Measurements from ENCODE around the gene SCGB2B2.
"Not testable (repeated sequence)": the region's sequence is repeated elsewhere in the genome, so short reads cannot be mapped to it uniquely, and the experiment has no call there.

The SCGB2B2 gene

DNA sequence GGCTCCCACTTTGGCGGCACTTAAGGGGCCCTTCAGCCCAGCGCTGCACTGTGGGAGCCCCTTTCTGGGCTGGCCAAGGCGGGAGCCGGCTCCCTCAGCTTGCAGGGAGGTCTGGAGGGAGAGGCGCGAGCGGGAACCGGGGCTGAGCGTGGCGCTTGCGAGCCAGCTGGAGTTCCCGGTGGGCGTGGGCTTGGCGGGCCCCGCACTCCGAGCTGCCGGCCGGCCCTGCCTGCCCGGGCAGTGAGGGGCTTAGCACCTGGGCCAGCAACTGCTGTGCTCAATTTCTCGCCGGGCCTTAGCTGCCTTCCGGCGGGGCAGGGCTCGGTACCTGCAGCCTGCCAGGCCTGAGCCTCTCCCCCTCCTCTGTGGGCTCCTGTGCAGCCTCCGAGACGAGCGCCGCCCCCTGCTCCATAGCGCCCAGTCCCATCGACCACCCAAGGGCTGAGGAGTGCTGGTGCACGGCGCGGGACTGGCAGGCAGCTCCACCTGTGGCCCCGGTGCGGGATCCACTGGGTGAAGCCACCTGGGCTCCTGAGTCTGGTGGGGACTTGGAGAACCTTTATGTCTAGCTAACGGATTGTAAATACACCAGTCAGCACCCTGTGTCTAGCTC lies 8.8 kb downstream of the SCGB2B2 start:
- DNase-seq = not testable (repeated sequence)

DNA sequence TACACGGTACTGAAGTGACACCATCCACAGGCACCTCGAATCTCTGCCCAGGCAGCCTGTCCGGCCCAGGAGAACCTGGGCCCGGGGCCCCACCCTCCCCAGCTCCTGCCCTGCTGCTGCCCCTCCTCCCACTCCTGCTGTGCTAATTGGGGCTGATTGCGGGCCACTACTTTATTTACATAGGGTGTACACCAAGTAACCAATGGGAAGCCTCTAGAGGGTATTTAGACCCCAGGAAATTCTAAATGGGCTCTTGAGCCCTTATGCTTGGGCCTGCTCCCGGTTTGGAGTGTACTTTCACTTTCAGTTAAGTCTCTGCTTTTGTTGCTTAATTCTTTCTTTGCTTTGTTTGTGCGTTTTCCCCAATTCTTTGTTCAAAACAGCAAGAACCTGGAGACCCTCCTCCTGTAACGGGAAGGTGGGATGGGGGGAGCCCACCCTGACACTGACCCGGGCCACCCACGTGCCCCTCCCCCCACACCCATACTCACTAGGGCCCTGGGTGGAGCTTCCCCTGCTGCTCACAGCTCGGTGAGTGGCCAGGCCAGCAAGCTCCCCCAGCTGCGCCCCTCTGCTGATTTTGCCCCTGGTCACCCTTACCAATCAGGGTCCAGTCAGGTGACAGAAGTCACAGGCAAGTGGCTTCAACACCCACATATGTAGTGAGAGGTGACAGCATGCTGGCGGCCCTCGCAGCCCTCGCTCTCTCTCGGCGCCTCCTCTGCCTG lies 9.4 kb downstream of the SCGB2B2 start:
- no peak for DNase-seq

DNA sequence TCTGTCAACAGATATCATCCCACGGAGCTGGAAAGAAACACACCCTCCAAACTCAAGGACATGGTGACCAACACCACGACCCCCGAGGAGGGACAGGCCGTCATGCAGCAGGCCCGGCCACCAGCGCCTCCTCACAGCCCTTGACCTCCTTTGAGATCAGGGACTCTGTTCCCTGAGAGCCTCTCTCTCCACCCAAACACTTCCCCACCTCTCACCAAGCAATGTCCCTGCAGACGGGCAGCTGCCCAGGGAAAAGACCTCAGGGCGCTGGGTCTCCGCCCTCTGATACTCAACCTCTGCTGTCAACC lies 10.0 kb downstream of the SCGB2B2 start:
- DNase-seq = no peak

DNA sequence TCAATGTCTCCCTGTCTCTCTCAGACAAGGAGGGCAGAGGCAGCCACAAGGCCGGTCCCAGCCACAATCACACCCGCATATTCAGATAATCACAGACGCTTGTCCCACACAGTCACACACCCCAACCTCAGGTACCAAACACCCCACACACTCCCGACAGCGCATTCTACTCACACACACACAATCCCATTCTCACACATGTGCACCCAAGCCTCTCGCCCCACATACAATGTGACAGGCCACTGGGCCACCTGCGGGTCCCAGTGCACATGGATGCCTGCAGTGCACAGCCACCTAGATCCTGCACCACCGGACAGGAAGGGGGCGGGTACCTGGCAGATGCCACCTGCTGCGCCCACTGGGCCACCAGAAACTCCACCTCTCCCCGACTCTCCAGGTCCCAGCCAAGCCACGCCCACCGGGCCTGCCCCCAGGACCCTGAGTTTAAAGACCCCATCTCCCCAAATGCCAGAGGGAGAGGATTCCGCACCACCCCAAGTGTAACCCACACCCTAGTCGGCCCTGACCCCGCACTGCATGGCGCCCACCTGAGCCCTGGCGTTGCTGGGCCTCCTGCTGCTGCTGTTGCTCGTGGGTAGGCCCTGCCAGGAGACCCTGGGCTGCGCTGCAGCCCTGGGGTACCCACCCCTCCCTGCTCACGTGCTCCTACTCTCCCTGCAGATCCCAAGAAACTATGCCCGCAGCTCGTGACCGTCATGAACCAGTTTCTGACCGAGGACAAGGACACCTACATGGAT lies 10.6 kb downstream of the SCGB2B2 start:
- DNase-seq = no peak

DNA sequence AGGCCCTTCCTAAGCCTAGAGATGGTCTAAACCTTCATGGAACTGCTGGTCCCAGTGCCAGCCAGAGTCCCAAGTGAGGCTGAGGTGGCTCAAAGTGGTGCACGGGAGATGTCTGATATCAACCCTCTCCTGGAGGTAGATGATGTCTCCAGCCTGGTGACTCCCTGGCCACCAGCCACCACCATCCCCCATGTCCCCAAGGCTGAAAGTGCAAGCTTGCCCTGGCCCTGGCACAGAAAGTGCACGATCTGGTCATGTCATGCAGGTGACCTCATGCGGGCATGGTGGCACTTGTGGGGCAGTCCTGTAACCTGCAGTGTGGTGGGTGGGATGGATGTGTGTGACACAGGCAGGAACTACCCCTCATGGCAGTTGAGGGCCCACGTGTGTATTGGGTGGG lies 11.7 kb downstream of the SCGB2B2 start:
- DNase-seq = not testable (repeated sequence)

DNA sequence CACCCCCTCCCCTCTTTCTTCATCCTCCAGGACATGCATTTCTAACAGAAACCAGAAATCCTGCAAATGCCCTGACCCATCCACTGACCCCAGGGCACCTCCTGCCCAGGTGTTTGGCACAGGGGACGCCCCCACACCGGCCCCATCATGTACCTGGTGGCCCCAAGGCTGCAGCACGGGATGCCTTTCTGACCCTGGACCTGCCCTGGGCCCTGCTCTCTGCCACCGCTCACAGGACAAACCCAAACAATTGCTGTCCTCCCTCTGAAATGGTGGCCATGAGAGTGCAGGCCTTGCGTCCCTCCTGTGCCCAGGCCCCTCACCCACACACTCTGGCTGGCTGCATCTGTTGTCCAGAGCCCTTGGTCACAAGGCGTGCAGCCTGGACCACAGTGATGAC lies 12.1 kb downstream of the SCGB2B2 start:
- DNase-seq = no peak

DNA sequence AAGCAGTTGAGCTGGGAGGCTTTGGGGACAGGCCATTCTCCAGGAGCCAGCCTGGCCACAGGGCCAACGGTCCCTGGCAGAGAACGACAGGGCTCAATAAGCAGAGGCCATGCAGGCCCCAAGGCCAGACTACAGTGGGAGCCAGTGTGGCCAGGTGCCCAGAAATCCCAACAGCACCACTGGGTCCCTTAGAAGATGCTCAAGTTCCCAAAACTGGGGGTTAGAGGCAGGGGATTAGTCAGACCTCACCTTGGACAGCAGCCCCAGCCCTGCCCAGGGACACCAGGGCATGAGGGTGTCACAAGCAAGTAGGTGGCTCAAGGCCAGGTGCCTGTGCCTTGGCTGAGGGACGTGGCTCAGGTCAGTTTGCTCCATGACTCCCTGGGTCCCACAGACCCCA lies 12.8 kb downstream of the SCGB2B2 start:
- DNase-seq = no peak

DNA sequence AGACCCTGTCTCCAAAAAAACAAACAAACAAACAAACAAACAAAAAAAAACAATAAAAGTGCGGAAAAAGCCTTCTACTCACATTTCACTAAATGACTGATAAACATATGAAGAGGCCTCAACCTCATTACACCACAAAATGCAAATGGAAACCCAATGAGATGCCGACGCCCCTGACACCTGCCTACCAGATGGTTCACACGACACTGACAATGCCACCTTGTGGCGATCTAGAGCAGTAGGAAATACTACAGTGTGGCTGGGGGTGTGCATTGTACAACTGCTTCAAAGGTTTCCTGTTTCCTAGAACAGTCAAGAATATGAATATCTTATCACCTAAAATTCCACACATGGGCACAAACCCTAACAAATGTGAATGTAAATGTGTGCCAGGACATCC lies 14.0 kb downstream of the SCGB2B2 start:
- DNase-seq = peak in 1 of 4 experiments; percentile 16

DNA sequence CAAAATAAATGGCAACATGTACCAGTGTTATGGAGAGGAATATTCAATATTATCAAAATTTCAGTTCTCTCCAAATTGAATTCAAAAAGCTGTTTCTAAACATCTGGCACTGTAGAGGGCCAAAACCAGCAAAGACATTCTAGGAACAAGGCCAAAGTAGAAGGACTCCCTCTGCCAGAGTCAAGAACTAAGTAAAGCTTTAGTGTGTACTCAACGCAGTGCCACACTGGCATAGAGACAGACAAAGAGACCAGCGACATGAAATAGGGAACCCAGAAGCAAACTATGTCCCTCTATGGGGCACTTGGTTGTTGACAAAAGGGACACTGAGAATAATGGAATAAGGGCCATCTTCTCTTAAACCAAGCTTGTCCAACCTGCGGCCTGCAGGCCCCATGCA lies 15.6 kb downstream of the SCGB2B2 start:
- DNase-seq = no peak

DNA sequence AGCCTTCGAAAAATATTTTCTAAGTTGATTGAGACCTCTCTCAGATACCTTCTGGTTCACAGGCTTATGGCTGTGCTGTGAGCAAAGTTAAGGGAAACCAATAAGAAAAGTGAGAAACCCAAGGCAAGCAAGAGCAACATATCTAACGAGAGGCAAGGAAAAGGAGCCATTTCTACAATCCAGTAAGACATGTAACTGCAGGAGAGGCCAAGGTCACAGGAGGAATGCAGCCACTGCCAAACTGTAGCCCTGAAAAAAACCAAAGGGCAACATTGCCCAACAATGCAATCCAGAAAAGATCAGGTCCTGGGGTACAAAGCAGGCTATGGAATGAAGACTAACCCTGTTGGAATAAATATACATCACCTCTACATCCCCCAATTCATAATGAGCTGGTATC lies 21.3 kb downstream of the SCGB2B2 start:
- no peak for DNase-seq

DNA sequence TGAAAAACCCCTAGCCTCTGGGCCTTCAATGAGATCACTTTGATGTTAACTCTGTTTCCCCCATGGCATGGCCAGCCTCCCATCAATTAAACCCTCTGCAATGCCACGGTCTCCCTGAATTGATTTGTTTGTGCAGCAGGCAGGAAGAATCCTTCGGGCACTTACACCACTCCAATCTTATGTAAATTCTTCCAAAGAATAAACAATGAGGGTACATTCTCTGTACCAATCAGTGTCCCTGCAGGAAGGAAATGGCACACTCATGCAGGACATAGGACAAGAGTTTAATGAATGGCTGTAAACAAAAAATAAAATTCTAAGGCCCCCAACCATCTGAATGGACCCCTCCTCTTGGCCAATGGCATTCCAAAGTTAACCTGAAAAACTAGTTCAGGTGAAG lies 22.2 kb downstream of the SCGB2B2 start:
- DNase-seq = no peak

DNA sequence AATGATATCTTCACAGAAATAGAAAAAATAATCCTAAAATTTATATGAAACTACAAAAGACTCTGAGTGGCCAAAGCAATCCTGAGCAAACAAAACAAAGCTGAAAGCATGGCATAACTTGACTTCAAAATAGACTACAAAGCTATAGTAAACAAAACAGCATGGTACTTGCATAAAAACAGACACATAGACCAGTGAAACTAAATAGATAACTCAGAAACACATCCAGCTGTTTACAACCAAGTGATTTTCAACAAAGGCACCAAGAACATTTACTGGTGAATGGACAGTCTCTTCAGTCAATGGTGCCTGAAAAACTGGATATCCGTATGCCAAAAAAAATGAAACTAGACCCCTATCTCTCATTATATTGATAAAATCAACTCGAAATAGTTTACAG lies 25.2 kb downstream of the SCGB2B2 start:
- DNase-seq = no peak

DNA sequence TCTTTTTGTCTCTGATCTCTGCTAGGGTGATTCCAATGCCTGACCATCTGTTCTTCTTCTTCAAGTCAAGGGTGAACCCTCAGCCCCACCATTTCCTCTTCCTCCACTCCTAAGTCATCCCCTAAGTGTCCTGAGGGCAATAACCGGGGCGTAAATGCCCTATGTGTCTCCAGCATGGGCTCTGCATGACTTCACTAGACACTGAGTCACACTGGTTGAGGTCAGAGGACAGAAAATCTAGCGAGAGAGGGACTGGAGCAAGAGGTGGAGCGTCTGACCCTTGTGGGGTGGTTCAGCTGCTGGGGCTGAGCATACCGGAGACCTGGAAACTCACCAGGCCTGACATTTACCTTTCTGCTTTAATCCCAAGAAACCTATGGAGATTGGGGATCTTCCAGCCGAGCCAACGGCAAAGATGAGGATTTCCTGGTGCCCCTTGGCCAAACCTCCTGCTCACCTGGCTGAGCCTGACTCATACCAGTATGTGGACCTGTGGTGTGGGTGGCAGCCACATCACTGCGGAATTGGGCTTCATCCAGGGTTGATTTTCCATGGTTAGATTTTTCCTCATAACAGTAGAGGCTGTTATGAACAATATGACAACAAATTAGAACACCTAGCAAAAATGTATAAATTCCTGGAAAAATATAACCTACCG lies 26.9 kb downstream of the SCGB2B2 start:
- no peak for DNase-seq

DNA sequence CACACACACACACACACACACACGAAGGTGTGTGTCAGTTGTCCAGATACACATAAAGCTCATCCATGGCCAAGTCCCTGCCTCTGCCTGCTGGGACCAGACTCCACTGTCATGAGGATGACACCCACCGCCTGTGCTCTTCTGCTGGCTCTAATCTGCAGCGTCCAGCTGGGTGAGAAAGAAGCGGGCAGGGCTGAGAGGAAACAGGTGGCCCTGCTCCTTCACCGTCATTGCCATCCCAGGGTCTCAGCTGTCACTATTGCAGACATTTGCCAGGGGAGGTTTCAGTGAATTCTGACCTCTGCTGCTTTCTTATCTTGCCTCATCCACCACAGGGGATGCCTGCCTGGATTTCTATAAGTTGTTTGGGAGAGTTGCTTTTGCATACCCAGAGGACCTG lies 31.4 kb downstream of the SCGB2B2 start:
- DNase-seq = no peak

DNA sequence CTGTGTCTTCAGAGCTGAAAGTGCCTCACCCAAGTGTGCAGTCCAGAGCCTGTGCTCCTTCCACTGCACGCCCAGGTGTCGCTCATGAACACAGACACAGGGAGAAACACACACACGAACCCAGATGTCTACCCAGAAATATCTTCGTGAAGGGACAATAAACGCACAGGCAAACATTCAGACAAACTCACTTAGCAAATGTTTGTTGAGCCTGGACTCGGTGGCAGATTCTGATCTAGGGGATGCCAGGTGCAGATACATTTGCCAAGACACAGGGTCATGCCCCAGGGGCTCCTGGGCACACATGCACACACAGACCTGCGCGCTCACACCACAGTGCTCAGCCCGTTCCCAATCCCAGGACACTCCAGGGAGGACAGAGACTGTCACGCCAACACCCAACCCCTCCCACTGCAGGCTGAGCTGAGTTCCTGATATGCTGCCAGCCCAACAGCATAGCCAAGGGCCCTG lies 31.9 kb downstream of the SCGB2B2 start:
- no peak for DNase-seq

DNA sequence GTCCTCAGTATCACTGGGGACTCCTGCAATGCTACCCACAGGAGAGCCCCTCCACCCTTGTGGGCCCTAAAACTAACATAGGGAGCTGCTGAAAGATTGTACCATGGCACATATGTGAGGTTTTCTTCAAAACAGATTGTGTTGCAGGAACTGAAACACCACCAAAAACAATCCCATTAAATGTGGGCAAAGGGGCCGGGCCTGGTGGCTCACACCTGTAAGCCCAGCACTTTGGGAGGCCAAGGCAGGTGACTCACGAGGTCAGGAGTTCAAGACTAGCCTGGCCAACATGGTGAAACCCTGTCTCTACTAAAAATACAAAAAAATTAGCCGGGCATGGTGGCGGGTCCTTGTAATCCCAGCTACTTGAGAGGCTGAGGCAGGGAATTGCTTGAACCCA lies 34.7 kb downstream of the SCGB2B2 start:
- DNase-seq = no peak

DNA sequence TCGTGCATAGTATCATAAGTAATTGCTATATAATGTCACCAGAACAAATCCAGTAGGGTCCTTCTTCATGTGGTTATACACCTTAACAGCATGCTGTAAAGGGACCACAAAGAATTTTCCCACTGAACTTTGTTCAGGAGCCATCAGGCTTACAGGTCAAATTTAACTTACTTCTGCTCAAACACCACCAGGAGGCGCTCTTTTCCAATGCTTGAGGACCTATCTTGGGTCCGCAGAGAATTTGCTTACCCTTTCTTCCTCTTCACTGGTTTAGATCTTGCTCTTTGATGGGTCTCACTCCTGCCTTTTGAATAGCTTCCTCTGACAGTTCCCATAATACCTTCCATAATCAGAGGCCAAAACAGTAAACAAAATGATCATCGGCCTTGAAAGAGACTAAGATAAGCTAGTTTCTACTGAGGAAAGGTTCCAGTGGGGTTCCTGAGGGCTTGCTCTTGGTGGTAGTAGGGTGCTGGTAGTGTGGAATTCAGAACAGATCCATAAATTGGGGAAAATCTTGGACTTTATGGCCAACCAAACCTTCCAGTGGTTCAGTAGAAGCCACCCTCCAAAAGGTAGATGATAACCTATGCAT lies 37.4 kb downstream of the SCGB2B2 start:
- peak; percentile 7 to 60 (median 43) for DNase-seq

DNA sequence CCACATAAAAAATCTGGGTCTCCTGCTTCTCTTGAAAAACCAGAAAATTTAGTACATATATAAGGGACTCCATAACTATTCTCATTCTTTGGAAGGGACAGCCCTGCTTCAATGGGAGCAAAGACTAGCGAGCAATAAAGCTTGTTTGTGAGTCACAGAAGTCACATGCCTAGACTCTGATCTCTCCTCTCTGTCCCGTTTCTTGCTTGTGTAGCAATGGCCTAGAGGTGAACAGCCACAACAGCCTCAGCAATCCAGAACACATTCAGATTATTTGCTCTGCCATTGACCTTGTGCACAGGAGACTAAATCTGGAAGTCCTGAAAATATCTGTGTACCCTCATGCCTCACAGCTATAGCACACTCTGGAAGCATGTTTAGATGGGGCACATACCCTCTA lies 43.2 kb downstream of the SCGB2B2 start:
- no peak for DNase-seq

All from activated CD4-positive, CD25-positive, alpha-beta regulatory T cell (primary cell).